WTC11 (cell line): ENCODE data around the gene RBBP6. TPM values are rescaled to one million over a fixed set of nuclear protein-coding genes. Genes with fewer than 3 reads are reported as not detected.

Experiments used
- AFF4 ChIP-seq: sonication (generic); formaldehyde crosslinking; IDR thresholded peaks from 2 replicates; pipeline ENCODE4 v1.8.1; 2023; ENCODE audit warnings: mild to moderate bottlenecking, missing genetic modification reagents, borderline replicate concordance
- ARID4B ChIP-seq: sonication (generic); formaldehyde crosslinking; IDR thresholded peaks from 2 replicates; pipeline ENCODE4 v1.8.0; 2023; ENCODE audit warnings: missing genetic modification reagents, mild to moderate bottlenecking, borderline replicate concordance
- ATF1 ChIP-seq: sonication (generic); formaldehyde crosslinking; IDR thresholded peaks from 2 replicates; pipeline ENCODE4 v1.8.1; 2023; ENCODE audit warnings: mild to moderate bottlenecking, moderate library complexity, missing genetic modification reagents
- CBFB ChIP-seq: sonication (generic); formaldehyde crosslinking; IDR thresholded peaks from 2 replicates; pipeline ENCODE4 v1.8.1; 2022; ENCODE audit warnings: mild to moderate bottlenecking, low read depth, missing genetic modification reagents
- CREB1 ChIP-seq: sonication (generic); formaldehyde crosslinking; IDR thresholded peaks from 2 replicates; pipeline ENCODE4 v1.8.0; 2023; ENCODE audit warnings: mild to moderate bottlenecking, missing genetic modification reagents
- ETV6 ChIP-seq: sonication (generic); formaldehyde crosslinking; IDR thresholded peaks from 2 replicates; pipeline ENCODE4 v1.8.1; 2022; ENCODE audit warnings: mild to moderate bottlenecking, missing genetic modification reagents
- FOXP1 ChIP-seq: sonication (generic); formaldehyde crosslinking; IDR thresholded peaks from 2 replicates; pipeline ENCODE4 v1.8.0; 2022; ENCODE audit warnings: missing genetic modification reagents, mild to moderate bottlenecking, moderate library complexity, borderline replicate concordance
- HMGXB4 ChIP-seq: sonication (generic); formaldehyde crosslinking; IDR thresholded peaks from 2 replicates; pipeline ENCODE4 v1.8.1; 2023; ENCODE audit warnings: mild to moderate bottlenecking, moderate library complexity, missing genetic modification reagents
- MAX ChIP-seq: sonication (generic); formaldehyde crosslinking; IDR thresholded peaks from 2 replicates; pipeline ENCODE4 v1.8.0; 2022; ENCODE audit warnings: mild to moderate bottlenecking, missing genetic modification reagents
- NFYB ChIP-seq: sonication (generic); formaldehyde crosslinking; conservative IDR thresholded peaks from 2 replicates; pipeline ENCODE4 v1.8.0; 2022; ENCODE audit warnings: low read depth, missing genetic modification reagents
- SOX15 ChIP-seq: fragments of 250-450 bp; sonication (Bioruptor Pico); IDR thresholded peaks from 2 replicates; pipeline ENCODE4 v1.9.0; 2021; ENCODE audit warnings: mild to moderate bottlenecking
- SP1 ChIP-seq: sonication (generic); formaldehyde crosslinking; conservative IDR thresholded peaks from 2 replicates; pipeline ENCODE4 v1.8.1; 2022; ENCODE audit warnings: missing genetic modification reagents
- STAT6 ChIP-seq: sonication (generic); formaldehyde crosslinking; conservative IDR thresholded peaks from 2 replicates; pipeline ENCODE4 v1.8.1; 2023; ENCODE audit warnings: mild to moderate bottlenecking, low read depth, missing genetic modification reagents, moderate library complexity
- USF1 ChIP-seq: sonication (generic); formaldehyde crosslinking; IDR thresholded peaks from 2 replicates; pipeline ENCODE4 v1.8.0; 2022; ENCODE audit warnings: mild to moderate bottlenecking, missing genetic modification reagents
- ZBTB21 ChIP-seq: sonication (generic); formaldehyde crosslinking; IDR thresholded peaks from 2 replicates; pipeline ENCODE4 v1.8.1; 2023; ENCODE audit warnings: mild to moderate bottlenecking, missing genetic modification reagents, borderline replicate concordance
- ZBTB43 ChIP-seq: sonication (generic); formaldehyde crosslinking; IDR thresholded peaks from 2 replicates; pipeline ENCODE4 v1.8.1; 2023; ENCODE audit warnings: mild to moderate bottlenecking, missing genetic modification reagents
- ZNF232 ChIP-seq: sonication (generic); formaldehyde crosslinking; IDR thresholded peaks from 2 replicates; pipeline ENCODE4 v1.8.0; 2022; ENCODE audit warnings: mild to moderate bottlenecking, missing genetic modification reagents
- total RNA-seq: library from RNA; stranded (reverse); gene quantifications from 3 replicates; pipeline ENCODE4 v1.2.3, GENCODE V29; 2021

RBBP6 gene
- total RNA-seq, 1 experiment from 2014 or later: 62.4 TPM

- TF ChIP-seq STAT6 (CRISPR knock-in tag): no peak
- 0 out of 2 replicates have a peak, but pooled peaks have one; percentile 28 for TF ChIP-seq CREB1 (CRISPR knock-in tag)
- TF ChIP-seq HMGXB4: peak; percentile 81; the same call in 1 of the 2 replicates
- TF ChIP-seq ATF1: 0 out of 2 replicates have a peak, but pooled peaks have one; percentile 50
- TF ChIP-seq ZBTB21: 0 out of 2 replicates have a peak, but pooled peaks have one; percentile 68
- peak; percentile 44; the same call in 1 of the 2 replicates for TF ChIP-seq CBFB (CRISPR knock-in tag)
- TF ChIP-seq ZBTB43: peak; percentile 54; the same call in 1 of the 2 replicates
- no peak for TF ChIP-seq SOX15
- TF ChIP-seq USF1: peak; percentile 98
- TF ChIP-seq FOXP1 (CRISPR knock-in tag): peak; percentile 77; the same call in 1 of the 2 replicates
- TF ChIP-seq MAX (CRISPR knock-in tag): peak; percentile 87
- TF ChIP-seq NFYB: peak; percentile 34; the same call in 1 of the 2 replicates
- TF ChIP-seq ZNF232 (CRISPR knock-in tag): 0 out of 2 replicates have a peak, but pooled peaks have one; percentile 20
- peak; percentile 67; the same call in 1 of the 2 replicates for TF ChIP-seq ETV6 (CRISPR knock-in tag)
- TF ChIP-seq AFF4: no peak
- peak; percentile 93 for TF ChIP-seq SP1 (CRISPR knock-in tag)
- peak; percentile 80; the same call in 1 of the 2 replicates for TF ChIP-seq ARID4B (CRISPR knock-in tag)
Observed at GRCh38 chr16:24539295-24539849, at the start of gene RBBP6 (continued).
